HG02571 (cell line): ENCODE measurements around the gene GLI3.
"Not testable (repeated sequence)": the region's sequence is repeated elsewhere in the genome, so short reads cannot be mapped to it uniquely, and the experiment has no call there.

Experiments
- ATAC-seq: cut with Tn5 transposase; IDR thresholded peaks from one replicate; pipeline ENCODE4 v1.9.1; 2021; ENCODE audit warnings: mild to moderate bottlenecking, moderate library complexity; ENCODE audit not compliant: unreplicated experiment

GLI3 gene

GRCh38 chr7:42212541-42213090, 24.4 kb downstream of the GLI3 start:
- no peak for ATAC-seq

- ATAC-seq, result no peak
Observed at GRCh38 chr7:42211938-42212337, 25.1 kb downstream of the GLI3 start.

GRCh38 chr7:42210779-42211178, 26.2 kb downstream of the GLI3 start:
- no peak for ATAC-seq

- ATAC-seq, result no peak
Observed at GRCh38 chr7:42210333-42210732, 26.7 kb downstream of the GLI3 start.

- not testable (repeated sequence) for ATAC-seq
Observed at GRCh38 chr7:42209085-42209484, 27.9 kb downstream of the GLI3 start.

GRCh38 chr7:42208572-42208971, 28.4 kb downstream of the GLI3 start:
- no peak for ATAC-seq

- no peak for ATAC-seq
Observed at GRCh38 chr7:42207420-42207819, 29.6 kb downstream of the GLI3 start.

- ATAC-seq, result no peak
Observed at GRCh38 chr7:42203336-42203735, 33.7 kb downstream of the GLI3 start.

- ATAC-seq, result no peak
Observed at GRCh38 chr7:42202601-42203000, 34.4 kb downstream of the GLI3 start.

- no peak for ATAC-seq
Observed at GRCh38 chr7:42198974-42199668, 37.9 kb downstream of the GLI3 start.

GRCh38 chr7:42198296-42198695, 38.7 kb downstream of the GLI3 start:
- no peak for ATAC-seq

GRCh38 chr7:42197451-42197850, 39.6 kb downstream of the GLI3 start:
- ATAC-seq, result no peak

GRCh38 chr7:42194238-42194637, 42.8 kb downstream of the GLI3 start:
- no peak for ATAC-seq

- no peak for ATAC-seq
Observed at GRCh38 chr7:42193471-42194129, 43.4 kb downstream of the GLI3 start.

- no peak for ATAC-seq
Observed at GRCh38 chr7:42192851-42193461, 44.1 kb downstream of the GLI3 start.

- no peak for ATAC-seq
Observed at GRCh38 chr7:42192066-42192465, 44.9 kb downstream of the GLI3 start.

- no peak for ATAC-seq
Observed at GRCh38 chr7:42189535-42189934, 47.5 kb downstream of the GLI3 start.

GRCh38 chr7:42186151-42186550, 50.9 kb downstream of the GLI3 start:
- no peak for ATAC-seq

- ATAC-seq, result no peak
Observed at GRCh38 chr7:42185726-42186125, 51.3 kb downstream of the GLI3 start.

GRCh38 chr7:42183547-42183946, 53.5 kb downstream of the GLI3 start:
- no peak for ATAC-seq

- no peak for ATAC-seq
Observed at GRCh38 chr7:42181566-42181965, 55.4 kb downstream of the GLI3 start.

GRCh38 chr7:42180806-42181205, 56.2 kb downstream of the GLI3 start:
- no peak for ATAC-seq
